ENCODE data around the gene IBTK.
"Not testable (repeated sequence)": the region's sequence is repeated elsewhere in the genome, so short reads cannot be mapped to it uniquely, and the experiment has no call there.

IBTK gene

DNA sequence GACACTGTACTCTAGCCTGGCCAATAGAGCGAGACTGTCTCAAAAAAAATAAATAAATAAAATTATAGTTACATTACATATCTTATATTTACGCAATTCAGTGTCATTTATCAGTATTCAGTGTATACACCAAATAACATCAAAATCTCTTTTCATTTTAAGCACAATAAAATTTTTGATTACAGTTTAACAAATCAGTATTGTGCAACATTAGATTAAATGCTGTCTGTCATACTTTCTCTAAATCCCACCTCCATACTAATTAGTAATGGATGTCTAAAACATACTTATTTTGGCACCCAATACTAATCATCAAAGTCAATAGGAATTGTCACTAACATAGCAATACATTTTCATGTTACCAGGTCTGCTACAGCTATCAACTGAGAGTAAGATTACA lies 27.4 kb downstream of the IBTK start:
- Mint-ChIP-seq H3K27me3 (no peaks in the 10 kb centered on the region), H3K9me3 (no peaks in the 10 kb centered on the region), H3K4me1 (ENCODE audit: low read depth in 2 of 2) (peaks cover 3 to 4% of the 10 kb centered on the region in 2 donors), H3K27ac (no peak overlapping the region), H3K4me3 (no peak overlapping the region), H3K36me3 (ENCODE audit: insufficient read depth) (peaks cover 72% of the 10 kb centered on the region)
- no peak for DNase-seq
- ATAC-seq (replicated peaks): no peak

DNA sequence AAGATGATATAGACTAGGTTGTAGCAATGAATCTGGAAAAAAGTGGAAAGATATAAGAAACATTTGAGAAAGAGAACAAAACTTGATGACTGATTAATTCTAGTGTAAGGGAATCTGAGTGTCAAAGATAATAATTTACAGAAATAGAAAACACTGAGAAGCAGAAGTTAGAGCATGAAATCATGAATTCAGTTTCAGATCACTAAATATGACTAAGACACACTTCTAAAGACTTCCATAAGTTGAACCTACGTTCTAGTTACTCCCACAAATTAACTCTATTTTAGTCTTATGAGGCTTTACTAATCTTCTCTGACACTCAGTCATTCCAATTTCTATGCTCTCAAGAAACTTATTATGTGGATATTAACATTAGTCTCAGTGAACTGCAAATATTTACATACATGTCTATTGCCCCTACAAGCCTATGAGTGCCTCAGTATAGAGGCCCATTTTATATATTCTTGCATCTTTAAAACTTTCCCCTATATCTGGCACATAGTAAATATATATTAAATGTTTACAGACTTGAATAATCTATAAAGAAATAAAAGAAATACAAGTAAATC lies 30.4 kb downstream of the IBTK start:
- Mint-ChIP-seq H3K36me3 (ENCODE audit: insufficient read depth) (peaks cover 77% of the 10 kb centered on the region), H3K27ac (peak overlapping the region in 1 of 2 donors; percentile 4), H3K4me1 (ENCODE audit: low read depth in 2 of 2) (peaks cover 0 to 2% of the 10 kb centered on the region in 2 donors), H3K27me3 (no peaks in the 10 kb centered on the region), H3K4me3 (no peak overlapping the region), H3K9me3 (no peaks in the 10 kb centered on the region)
- no peak for ATAC-seq (replicated peaks)
- no peak for DNase-seq

DNA sequence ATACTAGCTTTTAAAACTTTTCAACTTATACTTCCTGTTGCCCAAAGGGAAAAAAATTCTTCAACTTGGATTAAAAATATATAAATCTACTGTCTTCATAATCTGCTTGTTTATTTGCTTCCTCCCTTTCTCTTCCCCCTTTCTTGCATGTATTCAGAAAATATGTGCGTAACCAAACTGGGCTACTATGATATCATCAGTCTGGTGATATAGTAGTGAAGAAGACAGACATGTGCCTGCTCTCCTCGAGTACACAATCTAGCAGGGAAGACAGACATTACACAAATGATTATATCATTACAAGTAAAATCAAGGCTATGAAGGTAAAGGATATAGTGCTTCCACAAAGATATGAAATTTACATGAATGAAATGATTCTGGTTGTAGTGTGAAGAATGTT lies 31.0 kb downstream of the IBTK start:
- Mint-ChIP-seq H3K27me3 (no peaks in the 10 kb centered on the region), H3K4me1 (ENCODE audit: low read depth in 2 of 2) (peaks cover 0 to 2% of the 10 kb centered on the region in 2 donors), H3K27ac (peak overlapping the region in 1 of 2 donors; percentile 4), H3K9me3 (no peaks in the 10 kb centered on the region), H3K36me3 (ENCODE audit: insufficient read depth) (peaks cover 79% of the 10 kb centered on the region), H3K4me3 (no peak overlapping the region)
- no peak for ATAC-seq (replicated peaks)
- no peak for DNase-seq

DNA sequence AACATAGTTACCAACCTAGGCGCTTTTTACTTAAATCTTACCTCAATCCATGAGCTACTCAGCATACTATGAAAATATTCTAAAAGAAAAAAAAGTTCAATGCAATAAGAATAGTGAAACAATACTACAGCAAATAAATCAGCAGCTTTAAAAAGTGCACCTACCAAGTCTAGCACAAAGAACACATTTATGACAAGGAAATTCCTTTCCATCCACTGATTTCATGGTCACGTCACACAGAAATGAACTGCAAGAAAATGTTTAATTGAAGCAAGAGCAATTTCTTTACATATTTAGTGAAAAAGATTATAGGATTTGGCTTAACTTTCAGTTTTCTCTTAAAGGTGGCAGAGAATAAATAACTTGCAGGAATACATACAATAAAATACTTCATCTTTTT lies 36.2 kb downstream of the IBTK start:
- Mint-ChIP-seq H3K36me3 (ENCODE audit: insufficient read depth) (peaks cover 58% of the 10 kb centered on the region), H3K4me1 (ENCODE audit: low read depth in 2 of 2) (no peaks in the 10 kb centered on the region), H3K4me3 (no peak overlapping the region), H3K9me3 (no peaks in the 10 kb centered on the region), H3K27ac (no peak overlapping the region), H3K27me3 (no peaks in the 10 kb centered on the region)
- no peak for ATAC-seq (replicated peaks)
- DNase-seq: no peak

DNA sequence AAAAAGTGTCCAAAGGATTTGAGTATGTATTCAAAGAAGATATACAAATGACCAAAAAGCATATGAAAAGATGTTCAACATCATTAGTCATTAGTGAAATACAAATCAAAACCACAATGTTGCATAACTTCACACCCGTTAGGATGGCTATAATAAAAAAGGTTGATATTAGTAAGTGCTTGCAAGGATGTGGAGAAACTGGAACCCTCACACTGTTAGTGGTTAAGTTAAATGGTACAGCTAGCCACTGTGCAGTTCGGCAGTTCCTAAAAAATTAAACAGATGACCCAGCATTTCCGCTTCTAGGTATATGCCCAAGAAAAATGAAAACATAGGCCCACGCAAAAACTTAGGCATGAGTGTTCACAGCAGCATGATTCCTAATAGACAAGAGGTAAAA lies 38.6 kb downstream of the IBTK start:
- peaks cover 2 to 3% of the 10 kb centered on the region in 2 donors for H3K4me1 Mint-ChIP-seq (ENCODE audit: low read depth in 2 of 2)
- H3K36me3 Mint-ChIP-seq (ENCODE audit: insufficient read depth): peaks cover 48% of the 10 kb centered on the region
- ATAC-seq (replicated peaks) (no peak), DNase-seq (no peak)
- no peak overlapping the region for H3K27ac Mint-ChIP-seq
- no peaks in the 10 kb centered on the region for H3K27me3 Mint-ChIP-seq
- no peaks in the 10 kb centered on the region for H3K9me3 Mint-ChIP-seq
- H3K4me3 Mint-ChIP-seq: no peak overlapping the region

DNA sequence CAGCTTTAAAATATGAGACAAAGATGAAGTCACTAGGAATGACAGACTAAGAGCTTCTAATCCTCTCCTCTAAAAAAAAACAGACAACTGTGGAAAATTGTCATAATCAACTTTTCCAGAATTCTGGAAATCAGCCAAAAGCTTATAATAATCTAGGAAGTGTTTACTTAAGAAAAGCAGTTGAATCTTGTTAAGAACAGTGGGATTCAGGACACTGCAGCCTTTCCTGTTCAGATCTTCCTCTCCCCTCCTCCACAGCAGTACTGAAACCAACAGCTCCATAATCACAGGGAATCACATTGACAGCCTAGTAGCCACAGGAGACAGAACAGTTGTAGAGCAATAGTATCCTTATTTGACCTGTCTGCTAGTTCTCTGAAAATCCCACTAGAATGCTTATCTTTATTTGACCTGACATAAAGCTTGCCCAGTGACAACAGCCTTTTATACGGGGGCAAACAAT lies 41.6 kb downstream of the IBTK start:
- Mint-ChIP-seq H3K4me3 (no peak overlapping the region), H3K9me3 (no peaks in the 10 kb centered on the region), H3K4me1 (ENCODE audit: low read depth in 2 of 2) (peaks cover 2 to 6% of the 10 kb centered on the region in 2 donors), H3K27me3 (no peaks in the 10 kb centered on the region), H3K27ac (no peak overlapping the region), H3K36me3 (ENCODE audit: insufficient read depth) (peaks cover 50% of the 10 kb centered on the region)
- DNase-seq (no peak), ATAC-seq (replicated peaks) (no peak)

DNA sequence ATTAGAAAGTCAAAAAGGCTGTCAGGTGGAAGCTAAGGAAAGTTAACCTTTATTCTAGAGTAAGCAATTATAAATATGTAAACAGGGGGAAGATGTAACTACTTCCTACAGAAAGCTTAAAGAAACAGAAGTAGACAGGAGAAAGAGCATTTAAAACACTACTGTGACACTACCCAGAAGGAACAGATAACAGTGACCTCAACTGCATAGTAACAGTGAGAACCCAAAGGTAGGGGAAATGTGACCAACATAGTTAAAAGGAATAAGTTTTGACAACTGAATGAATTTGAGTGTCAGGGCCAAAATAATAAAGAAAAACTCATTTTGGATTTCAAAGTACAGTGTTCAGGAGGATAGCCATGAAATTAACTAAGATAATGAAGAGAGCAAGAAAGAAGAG lies 43.5 kb downstream of the IBTK start:
- H3K4me3 Mint-ChIP-seq: no peak overlapping the region
- no peak for DNase-seq
- H3K27ac Mint-ChIP-seq: peak overlapping the region; percentile 7 to 77
- no peak for ATAC-seq (replicated peaks)
- no peaks in the 10 kb centered on the region for H3K9me3 Mint-ChIP-seq
- H3K27me3 Mint-ChIP-seq: no peaks in the 10 kb centered on the region
- H3K4me1 Mint-ChIP-seq (ENCODE audit: low read depth in 2 of 2): peaks cover 2 to 6% of the 10 kb centered on the region in 2 donors
- peaks cover 68% of the 10 kb centered on the region for H3K36me3 Mint-ChIP-seq (ENCODE audit: insufficient read depth)

DNA sequence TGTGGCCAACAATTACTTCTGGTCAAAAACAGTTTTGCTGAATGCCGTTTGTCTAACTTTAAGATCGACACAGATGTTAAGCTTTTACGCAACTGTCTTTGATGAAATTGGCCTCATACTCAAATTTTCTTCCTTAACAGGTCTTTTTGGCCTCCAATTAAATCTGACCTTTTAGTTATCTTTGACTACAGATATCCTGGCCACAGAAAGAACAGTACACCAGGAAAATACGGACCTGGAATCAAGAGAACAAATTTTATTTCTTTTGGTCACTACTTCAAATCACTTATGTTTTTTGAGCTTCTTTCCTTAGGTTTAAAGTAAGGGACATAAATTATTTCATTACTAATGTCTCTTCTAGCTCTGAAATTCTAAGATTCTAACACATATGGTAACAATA lies 49.8 kb downstream of the IBTK start:
- H3K36me3 Mint-ChIP-seq (ENCODE audit: insufficient read depth): peaks cover 77% of the 10 kb centered on the region
- no peak overlapping the region for H3K4me3 Mint-ChIP-seq
- H3K9me3 Mint-ChIP-seq: no peaks in the 10 kb centered on the region
- no peaks in the 10 kb centered on the region for H3K4me1 Mint-ChIP-seq (ENCODE audit: low read depth in 2 of 2)
- no peaks in the 10 kb centered on the region for H3K27me3 Mint-ChIP-seq
- DNase-seq (no peak), ATAC-seq (replicated peaks) (no peak)
- peak overlapping the region in 1 of 2 donors; percentile 10 for H3K27ac Mint-ChIP-seq

DNA sequence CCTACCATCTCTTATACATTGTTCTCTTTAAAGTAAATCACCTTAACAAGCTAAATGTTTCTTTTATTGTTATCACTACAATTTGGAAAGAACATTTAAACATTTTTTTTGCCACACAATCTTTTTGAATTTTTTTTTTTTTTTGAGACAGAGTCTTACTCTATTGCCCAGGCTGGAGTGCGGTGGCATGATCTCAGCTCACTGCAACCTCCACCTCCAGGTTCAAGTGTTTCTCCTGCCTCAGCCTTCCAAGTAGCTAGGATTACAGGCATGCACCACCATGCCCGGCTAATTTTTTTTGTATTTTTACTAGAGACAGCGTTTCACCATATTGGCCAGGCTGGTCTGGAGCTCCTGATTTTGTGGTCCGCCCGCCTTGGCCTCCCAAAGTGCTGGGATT lies 50.3 kb downstream of the IBTK start:
- not testable (repeated sequence) for H3K27me3 Mint-ChIP-seq; DNase-seq; H3K4me3 Mint-ChIP-seq; H3K4me1 Mint-ChIP-seq (ENCODE audit: low read depth in 2 of 2); H3K27ac Mint-ChIP-seq; ATAC-seq (replicated peaks); H3K9me3 Mint-ChIP-seq
- H3K36me3 Mint-ChIP-seq (ENCODE audit: insufficient read depth): peaks cover 77% of the 10 kb centered on the region

DNA sequence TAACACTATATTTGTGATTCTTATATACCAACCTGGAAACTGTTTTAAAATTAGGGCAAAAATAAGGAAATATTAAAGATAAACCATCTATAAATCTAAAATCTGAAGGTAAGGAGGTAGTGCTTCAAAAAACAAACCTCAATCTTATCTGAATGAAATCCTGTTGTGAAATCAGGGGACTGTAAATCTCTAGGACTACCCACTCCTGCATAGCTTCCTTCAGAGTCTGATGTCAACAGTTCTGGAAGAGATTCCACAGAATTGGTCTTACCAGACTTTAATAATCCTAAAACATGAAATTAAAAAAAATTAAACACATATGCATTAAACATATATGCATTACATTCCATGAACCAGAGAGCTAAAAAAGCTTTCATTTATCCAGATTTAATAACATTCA lies 51.4 kb downstream of the IBTK start:
- no peak for DNase-seq
- no peaks in the 10 kb centered on the region for H3K9me3 Mint-ChIP-seq
- no peak overlapping the region for H3K27ac Mint-ChIP-seq
- no peak overlapping the region for H3K4me3 Mint-ChIP-seq
- H3K27me3 Mint-ChIP-seq: no peaks in the 10 kb centered on the region
- peaks cover 76% of the 10 kb centered on the region for H3K36me3 Mint-ChIP-seq (ENCODE audit: insufficient read depth)
- H3K4me1 Mint-ChIP-seq (ENCODE audit: low read depth in 2 of 2): no peaks in the 10 kb centered on the region
- ATAC-seq (replicated peaks): no peak

DNA sequence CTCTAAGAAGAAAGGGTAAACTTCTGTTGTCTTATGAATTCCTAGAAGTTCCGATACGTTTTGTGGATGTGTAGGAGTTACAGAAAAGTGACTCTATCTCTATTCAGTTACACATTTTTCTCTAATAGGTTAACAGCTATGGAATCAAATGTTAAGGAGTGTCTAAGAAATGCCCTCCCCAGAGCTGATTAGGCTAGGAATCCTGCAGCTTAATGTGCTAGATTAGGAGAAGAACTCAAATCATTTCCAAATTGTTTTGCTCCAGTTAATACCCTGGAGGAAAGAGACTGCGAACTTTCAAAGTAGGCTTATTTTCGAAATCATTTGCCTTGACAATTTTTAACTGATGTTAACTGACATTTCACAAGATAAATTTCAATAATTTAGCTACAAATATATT lies 51.9 kb downstream of the IBTK start:
- no peak overlapping the region for H3K27ac Mint-ChIP-seq
- H3K27me3 Mint-ChIP-seq: no peaks in the 10 kb centered on the region
- H3K4me3 Mint-ChIP-seq: no peak overlapping the region
- H3K36me3 Mint-ChIP-seq (ENCODE audit: insufficient read depth): peaks cover 72% of the 10 kb centered on the region
- H3K9me3 Mint-ChIP-seq: no peaks in the 10 kb centered on the region
- ATAC-seq (replicated peaks): no peak
- H3K4me1 Mint-ChIP-seq (ENCODE audit: low read depth in 2 of 2): no peaks in the 10 kb centered on the region
- no peak for DNase-seq

DNA sequence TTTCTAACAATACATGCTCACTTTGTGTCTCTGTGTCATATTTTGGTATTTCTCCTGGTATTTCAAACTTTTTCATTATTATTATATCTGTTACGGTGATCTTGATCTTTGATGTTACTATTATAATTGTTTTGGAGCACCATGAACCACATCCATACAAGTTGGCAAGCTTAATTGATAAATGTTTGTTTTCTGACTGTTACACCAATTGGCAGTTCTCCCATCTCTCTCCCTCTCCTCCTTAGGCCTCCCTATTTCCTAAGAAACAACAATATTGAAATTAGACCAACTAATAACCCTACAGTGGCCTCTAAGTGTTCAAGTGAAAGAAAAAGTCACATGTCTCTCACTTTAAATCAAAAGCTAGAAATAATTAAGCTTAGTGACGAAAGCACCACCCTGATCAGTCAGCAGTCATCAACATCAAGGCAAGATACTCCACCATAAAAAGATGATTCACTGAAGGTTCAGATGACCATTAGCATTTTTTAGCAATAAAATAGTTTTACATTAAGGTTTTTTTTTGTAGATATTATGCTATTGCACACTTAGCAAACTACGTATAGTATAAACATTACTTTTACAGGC lies 61.5 kb downstream of the IBTK start:
- Mint-ChIP-seq H3K4me1 (ENCODE audit: low read depth in 2 of 2) (no peaks in the 10 kb centered on the region), H3K4me3 (no peak overlapping the region), H3K36me3 (ENCODE audit: insufficient read depth) (peaks cover 57% of the 10 kb centered on the region), H3K9me3 (no peaks in the 10 kb centered on the region), H3K27ac (peak overlapping the region in 1 of 2 donors; percentile 38), H3K27me3 (no peaks in the 10 kb centered on the region)
- DNase-seq: no peak
- no peak for ATAC-seq (replicated peaks)

DNA sequence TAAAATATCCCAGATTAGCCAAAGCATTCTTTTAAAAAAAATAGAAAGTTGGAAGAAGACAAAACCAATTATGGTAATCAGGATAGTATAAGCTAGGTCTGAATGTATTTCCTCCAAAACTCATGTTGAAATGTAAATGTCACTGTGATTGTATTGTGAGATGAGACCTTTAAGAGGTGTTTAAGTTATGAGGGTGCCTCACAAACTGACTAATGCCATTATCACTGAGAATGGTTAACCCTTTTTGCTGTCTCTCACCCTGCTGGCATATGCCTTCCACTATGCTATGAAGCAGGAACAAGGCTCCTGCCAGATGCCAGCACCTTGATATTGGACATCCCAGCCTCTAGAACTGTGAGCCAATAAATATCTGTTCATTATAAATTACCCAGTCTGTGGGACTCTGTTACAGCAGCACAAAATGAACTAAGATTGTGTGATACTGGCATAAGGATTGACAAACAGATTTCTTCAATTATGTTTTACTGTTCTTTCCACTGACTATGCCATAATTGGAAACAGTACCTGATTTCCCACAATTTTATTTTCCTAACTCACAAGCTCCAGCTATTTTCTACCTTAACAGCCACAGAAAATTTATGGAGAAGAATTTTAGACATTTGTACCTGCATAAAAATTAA lies 63.8 kb downstream of the IBTK start:
- no peaks in the 10 kb centered on the region for H3K27me3 Mint-ChIP-seq
- H3K4me1 Mint-ChIP-seq (ENCODE audit: low read depth in 2 of 2): no peaks in the 10 kb centered on the region
- no peak overlapping the region for H3K4me3 Mint-ChIP-seq
- H3K36me3 Mint-ChIP-seq (ENCODE audit: insufficient read depth): peaks cover 63% of the 10 kb centered on the region
- ATAC-seq (replicated peaks): no peak
- no peak for DNase-seq
- H3K9me3 Mint-ChIP-seq: no peaks in the 10 kb centered on the region
- H3K27ac Mint-ChIP-seq: no peak overlapping the region

DNA sequence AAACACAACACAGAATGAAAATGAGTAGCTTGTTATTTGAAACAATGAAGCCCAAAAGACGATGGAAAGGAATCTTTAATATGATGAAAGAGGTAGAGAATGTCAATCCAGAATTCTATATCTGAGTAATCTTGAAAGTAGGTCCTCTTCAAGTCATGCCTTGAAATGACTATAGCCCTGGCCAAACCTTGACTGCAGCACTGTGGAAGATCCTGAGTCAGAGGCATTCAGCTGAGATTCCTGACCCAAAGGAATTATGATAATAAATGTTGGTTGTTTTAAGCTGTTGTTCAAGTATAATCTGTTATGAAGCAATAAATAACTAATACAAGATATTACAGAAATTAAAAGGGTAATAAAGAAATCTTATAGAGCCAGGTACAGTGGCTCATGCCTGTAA lies 64.8 kb downstream of the IBTK start:
- Mint-ChIP-seq H3K36me3 (ENCODE audit: insufficient read depth) (peaks cover 54% of the 10 kb centered on the region), H3K4me3 (no peak overlapping the region), H3K4me1 (ENCODE audit: low read depth in 2 of 2) (peaks cover 0 to 4% of the 10 kb centered on the region in 2 donors), H3K9me3 (no peaks in the 10 kb centered on the region), H3K27me3 (no peaks in the 10 kb centered on the region), H3K27ac (peak overlapping the region in 1 of 2 donors; percentile 44)
- no peak for DNase-seq
- no peak for ATAC-seq (replicated peaks)

All from effector memory CD8-positive, alpha-beta T cell (primary cell).